ENCODE data around the gene KIFC3.
A peak's percentile ranks its signal among the peaks of the same experiment; 100 is the strongest.
"Not testable (repeated sequence)": the region's sequence is repeated elsewhere in the genome, so short reads cannot be mapped to it uniquely, and the experiment has no call there.

The KIFC3 gene

GRCh38 chr16:57801098-57801808, 1.0 kb downstream of the KIFC3 start:
- Histone ChIP-seq H3K9ac (ENCODE audit: low read length) (peak overlapping the region; percentile 86), H3K4me1 (ENCODE audit: control insufficient read depth, insufficient read depth, low read length) (peaks cover 58% of the 10 kb centered on the region), H3K4me3 (ENCODE audit: low read depth, low read length) (peak overlapping the region; percentile 78), H3K27me3 (ENCODE audit: control insufficient read depth, insufficient read depth, low read length) (peaks cover 3% of the 10 kb centered on the region; the same call in 1 of the 2 replicates), H3K9me3 (ENCODE audit: control insufficient read depth, insufficient read depth, low read depth, low read length) (no peaks in the 10 kb centered on the region), H3K36me3 (ENCODE audit: control insufficient read depth, insufficient read depth, low read length) (no peaks in the 10 kb centered on the region; the same call in 1 of the 2 replicates), H3K27ac (ENCODE audit: low read depth, low read length) (peak overlapping the region; percentile 38; the same call in 1 of the 2 replicates)

GRCh38 chr16:57800200-57801097, 1.8 kb downstream of the KIFC3 start:
- Histone ChIP-seq H3K27ac (ENCODE audit: low read depth, low read length) (no peak overlapping the region), H3K9ac (ENCODE audit: low read length) (peak overlapping the region; percentile 18), H3K36me3 (ENCODE audit: control insufficient read depth, insufficient read depth, low read length) (no peaks in the 10 kb centered on the region; the same call in 1 of the 2 replicates), H3K27me3 (ENCODE audit: control insufficient read depth, insufficient read depth, low read length) (peaks cover 3% of the 10 kb centered on the region; the same call in 1 of the 2 replicates), H3K4me1 (ENCODE audit: control insufficient read depth, insufficient read depth, low read length) (peaks cover 57% of the 10 kb centered on the region), H3K9me3 (ENCODE audit: control insufficient read depth, insufficient read depth, low read depth, low read length) (no peaks in the 10 kb centered on the region), H3K4me3 (ENCODE audit: low read depth, low read length) (peak overlapping the region; percentile 78; the same call in 1 of the 2 replicates)

DNA sequence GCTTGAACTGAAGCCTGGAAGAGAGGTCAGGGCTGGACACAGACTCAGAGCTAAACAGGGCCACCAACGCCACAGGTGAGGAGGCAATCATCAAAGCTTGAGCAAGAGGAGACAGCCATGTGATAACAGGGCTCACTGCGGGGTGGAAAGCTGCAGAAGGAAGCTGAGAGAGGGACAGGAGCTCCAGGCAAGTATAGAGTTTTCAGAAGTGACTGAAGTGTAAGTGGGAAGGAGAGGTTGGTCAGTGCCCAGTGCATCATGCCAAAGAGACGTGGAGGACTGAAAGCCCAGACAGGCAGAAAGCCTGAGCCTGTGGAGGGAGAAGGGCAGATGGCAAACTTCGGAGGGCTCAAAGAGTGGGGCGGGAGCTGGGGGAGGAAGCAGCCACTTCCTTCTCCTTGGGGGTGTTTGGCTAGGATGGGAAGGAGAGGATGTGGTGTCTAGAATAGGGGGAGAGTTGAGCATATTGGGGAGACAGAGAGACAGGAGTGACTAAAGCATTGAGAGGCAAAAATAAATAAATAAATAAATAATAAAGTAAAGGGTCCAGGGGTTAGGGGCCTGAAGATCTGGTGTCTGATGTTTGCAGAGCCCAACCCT, 2.6 kb downstream of the KIFC3 start:
- H3K4me3 ChIP-seq (ENCODE audit: low read depth, low read length), result no peak overlapping the region
- H3K9ac ChIP-seq (ENCODE audit: low read length), result no peak overlapping the region
- no peak overlapping the region for H3K27ac ChIP-seq (ENCODE audit: low read depth, low read length)
- no peaks in the 10 kb centered on the region; the same call in 1 of the 2 replicates for H3K36me3 ChIP-seq (ENCODE audit: control insufficient read depth, insufficient read depth, low read length)
- no peaks in the 10 kb centered on the region for H3K9me3 ChIP-seq (ENCODE audit: control insufficient read depth, insufficient read depth, low read depth, low read length)
- peaks cover 58% of the 10 kb centered on the region for H3K4me1 ChIP-seq (ENCODE audit: control insufficient read depth, insufficient read depth, low read length)
- peaks cover 3% of the 10 kb centered on the region; the same call in 1 of the 2 replicates for H3K27me3 ChIP-seq (ENCODE audit: control insufficient read depth, insufficient read depth, low read length)

DNA sequence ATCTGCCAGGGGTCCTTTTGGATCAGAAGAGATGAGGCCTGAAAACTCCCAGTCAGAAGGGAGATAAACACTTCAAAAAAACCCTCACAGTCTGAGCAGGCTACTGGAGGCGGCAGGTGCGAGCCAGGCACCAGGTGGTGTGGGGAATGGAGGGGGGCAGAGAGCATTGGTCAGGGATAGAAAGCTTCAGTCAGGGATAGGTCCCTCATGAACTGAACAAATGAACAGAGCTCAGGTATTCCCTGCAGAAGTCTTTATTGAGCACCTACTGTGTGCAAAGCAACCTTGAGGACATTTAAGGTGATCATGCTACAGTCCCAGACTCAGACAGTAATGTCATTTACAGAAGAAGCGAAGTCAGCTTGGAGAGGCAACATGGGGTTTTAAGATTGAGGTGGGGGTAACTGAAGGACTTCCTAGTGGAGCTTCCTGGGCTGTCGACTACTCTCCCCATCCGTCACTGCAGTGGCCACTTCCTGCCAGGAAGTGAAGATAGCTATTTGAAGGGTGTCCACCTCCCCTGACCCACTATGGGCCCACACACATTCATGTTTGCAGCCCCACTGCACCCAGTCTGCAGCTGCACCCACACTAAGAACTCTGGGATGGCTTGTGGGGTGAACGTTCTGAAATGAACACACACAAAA, 3.2 kb downstream of the KIFC3 start:
- no peaks in the 10 kb centered on the region; the same call in 1 of the 2 replicates for H3K36me3 ChIP-seq (ENCODE audit: control insufficient read depth, insufficient read depth, low read length)
- no peak overlapping the region for H3K9ac ChIP-seq (ENCODE audit: low read length)
- no peak overlapping the region for H3K4me3 ChIP-seq (ENCODE audit: low read depth, low read length)
- H3K27ac ChIP-seq (ENCODE audit: low read depth, low read length), result no peak overlapping the region
- H3K4me1 ChIP-seq (ENCODE audit: control insufficient read depth, insufficient read depth, low read length), result peaks cover 58% of the 10 kb centered on the region
- H3K9me3 ChIP-seq (ENCODE audit: control insufficient read depth, insufficient read depth, low read depth, low read length), result no peaks in the 10 kb centered on the region
- peaks cover 3% of the 10 kb centered on the region; the same call in 1 of the 2 replicates for H3K27me3 ChIP-seq (ENCODE audit: control insufficient read depth, insufficient read depth, low read length)

DNA sequence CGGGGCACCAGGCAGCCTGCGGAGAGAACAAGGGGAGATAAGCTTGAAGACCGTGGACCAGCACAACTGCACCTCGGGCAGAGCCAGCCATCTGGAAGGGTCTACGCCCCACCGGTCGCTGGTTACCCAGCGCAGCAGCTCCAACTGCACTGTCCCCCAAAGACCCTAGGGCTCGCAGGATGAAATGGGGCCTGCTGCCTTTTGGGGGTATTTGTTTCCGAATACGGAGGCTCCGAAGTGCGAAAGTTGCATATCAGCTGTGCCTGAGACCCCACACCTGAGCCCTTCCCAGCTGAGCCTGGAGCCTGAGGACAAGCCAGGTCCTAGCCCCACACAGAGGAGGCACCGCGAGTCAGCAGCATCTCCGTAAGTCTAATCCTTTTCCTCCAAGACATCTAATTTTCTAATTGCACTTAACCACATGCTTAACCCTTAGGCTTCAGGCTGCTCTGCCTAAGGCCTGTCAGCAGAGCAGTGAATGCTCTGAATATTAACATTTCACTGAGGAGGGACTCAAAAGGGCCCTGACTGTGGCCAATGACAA, 4.0 kb downstream of the KIFC3 start:
- peaks cover 2% of the 10 kb centered on the region; the same call in 1 of the 2 replicates for H3K36me3 ChIP-seq (ENCODE audit: control insufficient read depth, insufficient read depth, low read length)
- peak overlapping the region; percentile 33 for H3K4me3 ChIP-seq (ENCODE audit: low read depth, low read length)
- peaks cover 53% of the 10 kb centered on the region for H3K4me1 ChIP-seq (ENCODE audit: control insufficient read depth, insufficient read depth, low read length)

GRCh38 chr16:57797526-57798266, 4.6 kb downstream of the KIFC3 start:
- H3K9me3 ChIP-seq (ENCODE audit: control insufficient read depth, insufficient read depth, low read depth, low read length), result no peaks in the 10 kb centered on the region
- peak overlapping the region; percentile 33 for H3K4me3 ChIP-seq (ENCODE audit: low read depth, low read length)
- no peak overlapping the region for H3K27ac ChIP-seq (ENCODE audit: low read depth, low read length)
- H3K36me3 ChIP-seq (ENCODE audit: control insufficient read depth, insufficient read depth, low read length), result peaks cover 2% of the 10 kb centered on the region; the same call in 1 of the 2 replicates
- H3K9ac ChIP-seq (ENCODE audit: low read length), result no peak overlapping the region
- H3K4me1 ChIP-seq (ENCODE audit: control insufficient read depth, insufficient read depth, low read length), result peaks cover 47% of the 10 kb centered on the region
- peaks cover 3% of the 10 kb centered on the region; the same call in 1 of the 2 replicates for H3K27me3 ChIP-seq (ENCODE audit: control insufficient read depth, insufficient read depth, low read length)

More for the DNA sequence above, 4.0 kb downstream of the KIFC3 start:
- Histone ChIP-seq H3K27ac (ENCODE audit: low read depth, low read length) (no peak overlapping the region), H3K27me3 (ENCODE audit: control insufficient read depth, insufficient read depth, low read length) (peaks cover 3% of the 10 kb centered on the region; the same call in 1 of the 2 replicates), H3K9ac (ENCODE audit: low read length) (no peak overlapping the region), H3K9me3 (ENCODE audit: control insufficient read depth, insufficient read depth, low read depth, low read length) (no peaks in the 10 kb centered on the region)

GRCh38 chr16:57797216-57797525, 5.1 kb downstream of the KIFC3 start:
- Histone ChIP-seq H3K27me3 (ENCODE audit: control insufficient read depth, insufficient read depth, low read length) (peaks cover 3% of the 10 kb centered on the region; the same call in 1 of the 2 replicates), H3K27ac (ENCODE audit: low read depth, low read length) (no peak overlapping the region), H3K9ac (ENCODE audit: low read length) (no peak overlapping the region), H3K4me1 (ENCODE audit: control insufficient read depth, insufficient read depth, low read length) (peaks cover 44% of the 10 kb centered on the region), H3K9me3 (ENCODE audit: control insufficient read depth, insufficient read depth, low read depth, low read length) (no peaks in the 10 kb centered on the region), H3K36me3 (ENCODE audit: control insufficient read depth, insufficient read depth, low read length) (peaks cover 2% of the 10 kb centered on the region; the same call in 1 of the 2 replicates), H3K4me3 (ENCODE audit: low read depth, low read length) (no peak overlapping the region)

- H3K27ac ChIP-seq (ENCODE audit: low read depth, low read length); H3K9ac ChIP-seq (ENCODE audit: low read length); H3K27me3 ChIP-seq (ENCODE audit: control insufficient read depth, insufficient read depth, low read length); H3K9me3 ChIP-seq (ENCODE audit: control insufficient read depth, insufficient read depth, low read depth, low read length); H3K4me3 ChIP-seq (ENCODE audit: low read depth, low read length): not testable (repeated sequence)
- peaks cover 43% of the 10 kb centered on the region for H3K4me1 ChIP-seq (ENCODE audit: control insufficient read depth, insufficient read depth, low read length)
- peaks cover 10% of the 10 kb centered on the region; the same call in 1 of the 2 replicates for H3K36me3 ChIP-seq (ENCODE audit: control insufficient read depth, insufficient read depth, low read length)
Observed at GRCh38 chr16:57796014-57796413, 6.3 kb downstream of the KIFC3 start.

DNA sequence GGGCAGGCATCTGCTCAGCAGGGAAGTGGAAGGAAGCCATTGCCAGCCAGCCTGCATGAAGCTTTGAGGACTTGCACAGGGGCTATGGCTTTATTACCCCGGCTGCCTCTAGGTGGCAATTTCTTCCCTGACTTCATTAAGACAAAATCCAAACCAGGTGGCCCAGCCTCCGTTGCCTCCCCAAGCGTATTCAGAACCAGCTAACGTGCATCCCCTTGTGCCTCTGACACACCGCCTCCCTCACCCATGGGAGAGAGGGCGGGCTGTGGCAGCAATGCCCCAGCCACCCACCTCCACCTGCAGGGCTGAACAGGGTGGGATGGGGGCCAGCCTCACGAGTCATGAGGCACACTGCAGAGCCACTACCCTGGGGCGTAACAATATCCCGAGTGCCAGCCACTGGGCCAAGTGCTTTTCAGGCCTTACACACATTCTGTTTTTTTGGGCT, 6.8 kb downstream of the KIFC3 start:
- peaks cover 39% of the 10 kb centered on the region for H3K4me1 ChIP-seq (ENCODE audit: control insufficient read depth, insufficient read depth, low read length)
- H3K27me3 ChIP-seq (ENCODE audit: control insufficient read depth, insufficient read depth, low read length), result no peaks in the 10 kb centered on the region
- no peak overlapping the region for H3K4me3 ChIP-seq (ENCODE audit: low read depth, low read length)
- H3K36me3 ChIP-seq (ENCODE audit: control insufficient read depth, insufficient read depth, low read length), result peaks cover 10% of the 10 kb centered on the region; the same call in 1 of the 2 replicates
- no peak overlapping the region for H3K27ac ChIP-seq (ENCODE audit: low read depth, low read length)
- no peak overlapping the region for H3K9ac ChIP-seq (ENCODE audit: low read length)
- no peaks in the 10 kb centered on the region for H3K9me3 ChIP-seq (ENCODE audit: control insufficient read depth, insufficient read depth, low read depth, low read length)
